AG04449 (cell line): ENCODE data around the gene ANO8.
"Not testable (repeated sequence)": the region's sequence is repeated elsewhere in the genome, so short reads cannot be mapped to it uniquely, and the experiment has no call there.

Experiments used
- CTCF ChIA-PET: fragments of 350-600 bp; formaldehyde crosslinking; extraction: SDS; loops from one replicate; lab custom pipeline; 2021; ENCODE audit warnings: antibody characterized with exemption; lab: Yijun Ruan, JAX
- POLR2A ChIA-PET: fragments of 400-600, 350-600 bp; formaldehyde crosslinking; extraction: SDS; loops from one replicate; lab custom pipeline; 2020; ENCODE audit warnings: antibody characterized with exemption, inconsistent platforms; lab: Yijun Ruan, JAX
- DNase-seq: peaks from one replicate; pipeline ENCODE4 v3.0.0-alpha.2; 2010; ENCODE audit warnings: low read depth, low spot score
- H3K4me3 ChIP-seq: 2 replicates; pipeline ENCODE4 v1.5.1; 2011; ENCODE audit warnings: low read depth, mild to moderate bottlenecking, control low read depth, low read length
- TF ChIP-seq, protein P1 (sequence below): IDR thresholded peaks from one replicate; pipeline ENCODE4 v1.5.1; 2011; ENCODE audit warnings: mild to moderate bottlenecking, moderate library complexity, low read length, control low read depth, inconsistent platforms; ENCODE audit not compliant: insufficient read depth; ENCODE audit errors: missing control alignments

Gene ANO8

DNA sequence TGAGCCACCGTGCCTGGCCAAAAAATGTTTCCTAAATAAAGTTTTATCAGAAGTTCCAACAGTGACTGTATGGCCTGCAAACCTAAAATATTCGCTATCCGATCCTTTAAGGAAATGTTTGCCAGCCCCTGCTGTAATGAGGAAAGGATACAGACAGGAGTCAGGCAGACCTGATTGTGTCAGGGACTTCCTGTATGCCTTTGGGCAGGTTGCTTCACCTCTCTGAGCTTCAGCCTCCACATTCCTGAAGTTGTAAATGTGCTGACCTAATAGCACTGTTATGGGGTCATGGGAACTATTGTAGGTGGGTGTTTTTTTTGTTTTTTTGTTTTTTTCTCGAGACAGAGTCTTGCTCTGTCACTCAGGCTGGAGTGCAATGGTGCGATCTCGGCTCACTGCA, 37.7 kb downstream of the ANO8 start:
- no peak for DNase-seq
- TF ChIP-seq, protein P1, sequence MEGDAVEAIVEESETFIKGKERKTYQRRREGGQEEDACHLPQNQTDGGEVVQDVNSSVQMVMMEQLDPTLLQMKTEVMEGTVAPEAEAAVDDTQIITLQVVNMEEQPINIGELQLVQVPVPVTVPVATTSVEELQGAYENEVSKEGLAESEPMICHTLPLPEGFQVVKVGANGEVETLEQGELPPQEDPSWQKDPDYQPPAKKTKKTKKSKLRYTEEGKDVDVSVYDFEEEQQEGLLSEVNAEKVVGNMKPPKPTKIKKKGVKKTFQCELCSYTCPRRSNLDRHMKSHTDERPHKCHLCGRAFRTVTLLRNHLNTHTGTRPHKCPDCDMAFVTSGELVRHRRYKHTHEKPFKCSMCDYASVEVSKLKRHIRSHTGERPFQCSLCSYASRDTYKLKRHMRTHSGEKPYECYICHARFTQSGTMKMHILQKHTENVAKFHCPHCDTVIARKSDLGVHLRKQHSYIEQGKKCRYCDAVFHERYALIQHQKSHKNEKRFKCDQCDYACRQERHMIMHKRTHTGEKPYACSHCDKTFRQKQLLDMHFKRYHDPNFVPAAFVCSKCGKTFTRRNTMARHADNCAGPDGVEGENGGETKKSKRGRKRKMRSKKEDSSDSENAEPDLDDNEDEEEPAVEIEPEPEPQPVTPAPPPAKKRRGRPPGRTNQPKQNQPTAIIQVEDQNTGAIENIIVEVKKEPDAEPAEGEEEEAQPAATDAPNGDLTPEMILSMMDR: no peak
- no peak overlapping the region for H3K4me3 ChIP-seq
- ChIA-PET POLR2A (no interaction called here), CTCF (interaction anchor here (1.5 to 8.4 kb wide), 3 partner anchors 8 to 91 kb away, joined by 3 to 103 read pairs (median 4); no protein-coding TSS in a partner anchor)

DNA sequence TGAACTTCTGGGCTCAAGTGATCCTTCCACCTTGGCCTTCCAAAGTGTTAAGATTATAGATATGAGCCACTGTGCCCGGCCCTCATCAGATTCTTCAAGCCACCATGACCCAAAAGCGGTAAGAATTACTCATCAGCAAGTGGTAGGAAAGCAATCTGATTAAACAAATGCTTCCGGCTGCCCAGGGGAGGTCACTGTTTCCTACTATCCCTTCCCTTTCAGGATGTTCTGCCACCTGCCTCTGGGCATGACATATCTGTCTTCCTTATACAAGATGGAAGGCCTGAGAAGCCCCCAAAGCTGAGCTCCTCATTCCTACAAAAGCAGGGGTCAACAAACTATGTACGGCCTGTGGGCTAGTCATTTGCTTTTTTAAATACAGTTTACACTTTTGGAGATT, 38.4 kb downstream of the ANO8 start:
- POLR2A ChIA-PET: interaction anchor here (0.7 kb wide), 1 partner anchor 90 kb away, joined by 3 read pairs; no protein-coding TSS in a partner anchor
- DNase-seq: no peak
- CTCF ChIA-PET: interaction anchor here (0.6 to 8.4 kb wide), 3 partner anchors 10 to 92 kb away, joined by 3 to 103 read pairs (median 4); no protein-coding TSS in a partner anchor
- TF ChIP-seq, protein P1: peak; percentile 2
- no peak overlapping the region for H3K4me3 ChIP-seq

DNA sequence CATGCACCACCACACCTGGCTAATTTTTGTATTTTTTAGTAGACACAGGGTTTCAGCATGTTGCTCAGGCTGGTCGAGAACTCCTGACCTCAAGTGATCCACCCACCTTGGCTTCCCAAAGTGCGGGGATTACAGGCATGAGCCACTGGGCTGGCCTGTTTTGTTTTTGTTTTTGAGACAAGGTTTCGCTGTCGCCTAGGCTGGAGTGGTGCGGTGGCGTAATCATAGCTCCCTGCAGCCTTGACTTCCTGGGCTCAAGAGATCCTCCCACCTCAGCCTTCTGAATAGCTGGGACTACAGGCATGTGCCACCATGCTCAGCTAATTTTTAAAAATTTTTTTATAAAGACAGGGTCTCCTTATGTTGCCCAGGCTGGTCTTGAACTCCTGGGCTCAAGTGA, 39.1 kb downstream of the ANO8 start:
- H3K4me3 ChIP-seq, POLR2A ChIA-PET, DNase-seq: not testable (repeated sequence)
- CTCF ChIA-PET: interaction anchor here (0.6 to 8.4 kb wide), 3 partner anchors 13 to 491 kb away, joined by 3 to 103 read pairs (median 9); no protein-coding TSS in a partner anchor

DNA sequence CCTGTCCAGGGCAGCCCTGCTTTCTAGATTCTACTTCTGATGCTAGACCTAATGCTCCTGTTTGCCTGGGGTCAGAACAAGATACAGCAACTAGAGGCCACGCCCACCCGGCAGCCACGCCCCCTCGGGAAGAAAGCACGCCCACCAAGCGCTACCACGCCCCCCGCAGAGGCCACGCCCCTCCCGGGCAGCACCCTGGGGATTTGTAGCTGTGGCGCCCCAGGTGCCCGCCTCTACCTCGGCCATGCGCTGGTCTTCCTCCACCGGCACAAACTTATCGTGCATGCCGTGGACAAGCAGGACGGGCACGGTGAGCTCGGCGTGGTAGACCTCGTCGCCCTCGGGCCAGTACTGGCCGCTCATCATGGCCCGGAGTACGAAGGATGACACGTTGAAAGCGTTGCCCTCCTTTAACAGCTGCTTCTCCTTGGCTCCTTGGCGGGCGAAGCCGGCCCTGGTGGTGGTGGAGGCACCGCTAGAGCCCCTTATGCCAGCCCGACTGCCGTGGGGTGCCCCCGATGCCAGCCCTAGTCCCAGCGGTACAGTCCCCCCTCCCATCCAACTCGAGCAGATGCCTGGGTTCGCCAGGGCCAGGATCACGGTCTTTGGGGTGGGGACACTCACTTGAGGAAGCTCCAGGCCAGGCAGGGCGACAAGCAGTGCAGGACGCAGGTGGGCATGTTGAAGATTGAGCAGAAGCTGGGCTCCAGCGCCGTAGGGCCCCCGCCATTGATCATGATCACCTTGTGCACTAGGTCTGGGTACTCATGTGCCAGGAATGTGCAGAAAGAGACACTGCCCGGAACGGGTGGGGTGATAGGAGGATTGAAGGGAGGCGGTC, 40.4 kb downstream of the ANO8 start:
- ChIA-PET POLR2A (no interaction called here), CTCF (interaction anchor here (1.0 to 8.4 kb wide), 6 partner anchors 10 to 94 kb away, joined by 3 to 103 read pairs (median 14); partner anchors contain the start of genes ABHD8, ANKLE1, DDA1 and MRPL34)
- H3K4me3 ChIP-seq: no peak overlapping the region
- DNase-seq: no peak
- TF ChIP-seq, protein P1: no peak

DNA sequence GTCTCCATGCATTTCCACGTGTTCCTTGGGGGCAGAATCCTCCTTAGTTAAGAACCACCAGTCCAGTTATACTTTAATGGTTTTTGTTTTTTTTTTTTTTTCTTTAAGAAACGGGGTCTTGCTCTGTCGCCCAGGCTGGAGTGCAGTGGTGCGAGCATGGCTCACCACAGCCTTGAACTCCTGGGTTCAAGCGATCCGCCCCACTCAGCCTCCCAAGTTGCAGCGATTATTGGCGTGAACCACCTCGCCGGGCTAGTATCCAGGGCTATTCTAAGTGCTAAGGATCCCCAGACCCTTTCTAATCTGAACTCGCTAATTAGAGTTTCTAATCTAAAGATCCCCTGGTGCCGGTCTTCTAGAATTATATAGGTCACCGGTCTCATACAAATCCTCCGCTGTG, 41.0 kb downstream of the ANO8 start:
- DNase-seq: no peak
- no peak overlapping the region for H3K4me3 ChIP-seq
- CTCF ChIA-PET: interaction anchor here (0.8 to 8.4 kb wide), 10 partner anchors 11 to 120 kb away, joined by 3 to 103 read pairs (median 7); partner anchors contain the start of genes ABHD8, ANKLE1, DDA1 and MRPL34
- POLR2A ChIA-PET: no interaction called here
- TF ChIP-seq, protein P1: no peak

DNA sequence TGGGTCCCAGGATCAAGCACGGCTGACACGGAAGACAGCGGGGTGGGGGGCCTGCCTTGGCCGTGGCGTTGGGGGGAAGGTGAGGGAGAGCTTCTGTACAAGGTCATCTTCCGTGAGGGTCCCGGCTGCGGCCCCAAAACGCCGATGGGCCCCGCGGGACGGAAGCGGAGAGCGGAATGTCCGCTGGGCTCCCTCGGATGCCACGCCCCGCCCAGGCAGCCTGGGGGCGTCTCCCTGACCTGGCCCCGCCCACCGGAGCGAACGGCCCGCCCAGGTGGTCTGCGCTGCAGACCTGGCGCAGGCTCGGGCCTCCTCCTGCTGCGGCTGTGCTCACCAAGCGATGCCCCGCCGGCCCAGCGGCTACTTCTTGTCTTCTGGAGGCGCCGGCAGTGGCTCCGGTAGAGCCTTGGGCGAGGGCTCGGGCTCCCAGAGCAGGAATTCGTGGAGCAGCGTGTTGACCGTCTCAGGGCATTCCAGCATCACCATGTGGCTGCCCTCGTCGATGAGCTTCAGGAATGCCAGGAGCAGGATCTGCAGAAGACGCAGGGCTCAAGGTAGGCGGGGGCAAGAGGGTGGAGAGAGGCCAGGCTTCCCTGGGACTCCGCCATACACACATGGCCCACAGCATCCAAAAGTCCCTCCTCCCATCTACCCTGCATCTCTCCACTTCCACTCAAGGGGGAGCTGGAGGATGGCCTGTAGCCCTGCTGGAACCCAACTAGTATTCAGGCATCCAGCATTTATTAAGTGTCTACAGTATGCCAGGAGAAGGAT, 42.2 kb downstream of the ANO8 start:
- POLR2A ChIA-PET: no interaction called here
- CTCF ChIA-PET: interaction anchor here (0.8 to 8.4 kb wide), 15 partner anchors 8 to 173 kb away, joined by 3 to 103 read pairs (median 3); partner anchors contain the start of genes ABHD8, ANKLE1, BABAM1 and DDA1
- peak overlapping the region; percentile 63 for H3K4me3 ChIP-seq
- DNase-seq: no peak
- TF ChIP-seq, protein P1: peak; percentile 82
